OCI-LY1 (cell line): ENCODE results near the gene TBC1D8.

Source experiments
- H2AFZ ChIP-seq: fragments of 200-600 bp; sonication (generic), shearing (Covaris generic); 2 replicates; pipeline ENCODE4 v1.6.0; 2014; ENCODE audit warnings: antibody characterized with exemption, mild to moderate bottlenecking, low read length
- H3F3A ChIP-seq: fragments of 200-600 bp; sonication (generic), shearing (Covaris generic); 2 replicates; pipeline ENCODE4 v1.6.0; 2014; ENCODE audit warnings: mild to moderate bottlenecking, antibody characterized with exemption, low read length, moderate library complexity; ENCODE audit not compliant: insufficient read depth
- H3K27ac ChIP-seq: fragments of 200-600 bp; sonication (generic); 2 replicates; pipeline ENCODE4 v1.5.1; 2014; ENCODE audit warnings: low read length, mixed run types, mild to moderate bottlenecking, low read depth; ENCODE audit not compliant: poor library complexity, severe bottlenecking
- H3K27me3 ChIP-seq: fragments of 200-600 bp; sonication (generic); 2 replicates; pipeline ENCODE4 v1.6.0; 2014; ENCODE audit warnings: antibody characterized with exemption, mild to moderate bottlenecking, low read length, moderate library complexity; ENCODE audit not compliant: insufficient read depth
- H3K36me3 ChIP-seq: fragments of 200-600 bp; sonication (generic); 2 replicates; pipeline ENCODE4 v1.6.1; 2014; ENCODE audit warnings: mild to moderate bottlenecking, antibody characterized with exemption, low read length, moderate library complexity, mixed read lengths; ENCODE audit not compliant: insufficient read depth
- H3K4me1 ChIP-seq: fragments of 200-600 bp; sonication (generic); 2 replicates; pipeline ENCODE4 v1.5.1; 2014; ENCODE audit warnings: mild to moderate bottlenecking, low read length, moderate library complexity; ENCODE audit not compliant: insufficient read depth, severe bottlenecking
- H3K4me2 ChIP-seq: fragments of 200-600 bp; sonication (generic), shearing (Covaris generic); 2 replicates; pipeline ENCODE4 v1.6.1; 2014; ENCODE audit warnings: low read length
- H3K4me3 ChIP-seq: fragments of 200-600 bp; sonication (generic); 2 replicates; pipeline ENCODE4 v1.5.1; 2014; ENCODE audit warnings: low read length, low read depth, mild to moderate bottlenecking, mixed read lengths; ENCODE audit not compliant: poor library complexity, severe bottlenecking
- H3K79me2 ChIP-seq: fragments of 200-600 bp; shearing (Covaris generic); 2 replicates; pipeline ENCODE4 v1.6.1; 2016; ENCODE audit warnings: mixed run types, low read length, mixed read lengths; ENCODE audit not compliant: insufficient read depth
- H3K9ac ChIP-seq: fragments of 200-600 bp; sonication (generic), shearing (Covaris generic); 2 replicates; pipeline ENCODE4 v1.6.1; 2014; ENCODE audit warnings: mild to moderate bottlenecking, low read length, mixed read lengths
- H3K9me2 ChIP-seq: fragments of 200-600 bp; sonication (generic), shearing (Covaris generic); 2 replicates; pipeline ENCODE4 v1.6.1; 2014; ENCODE audit warnings: low read depth, mild to moderate bottlenecking, low read length, mixed read lengths
- H3K9me3 ChIP-seq: fragments of 200-600 bp; shearing (Covaris generic); 2 replicates; pipeline ENCODE4 v1.6.1; 2014; ENCODE audit warnings: low read length, mixed read lengths
- H4K20me1 ChIP-seq: fragments of 200-600 bp; sonication (generic), shearing (Covaris generic); 2 replicates; pipeline ENCODE4 v1.6.0; 2016; ENCODE audit warnings: mild to moderate bottlenecking, low read length; ENCODE audit not compliant: insufficient read depth
- CTCF ChIP-seq: fragments of 200-600 bp; sonication (generic), shearing (Covaris generic); IDR thresholded peaks from 2 replicates; pipeline ENCODE4 v1.5.1; 2017; ENCODE audit warnings: mild to moderate bottlenecking, antibody characterized with exemption, low read length, moderate library complexity, mixed read lengths
- EZH2 ChIP-seq: fragments of 200-600 bp; sonication (generic), shearing (Covaris generic); IDR thresholded peaks from 2 replicates; pipeline ENCODE4 v1.8.0; 2017; ENCODE audit warnings: borderline replicate concordance, mixed run types, mild to moderate bottlenecking, antibody characterized with exemption, low read length, moderate library complexity, mixed read lengths

The TBC1D8 gene

GRCh38 chr2:100981011-100981410, 170.2 kb downstream of the TBC1D8 start:
- TF ChIP-seq EZH2 (no peak), CTCF (no peak)
- no peaks in the 10 kb centered on the region for H3K9me3 ChIP-seq
- H3F3A ChIP-seq, result no peaks in the 10 kb centered on the region
- peak overlapping the region; percentile 23; the same call in 1 of the 2 replicates for H3K9ac ChIP-seq
- H3K4me3 ChIP-seq, result no peak overlapping the region
- peak overlapping the region; percentile 36 for H3K4me2 ChIP-seq
- H3K4me1 ChIP-seq, result peaks cover 76% of the 10 kb centered on the region
- no peaks in the 10 kb centered on the region for H4K20me1 ChIP-seq
- no peaks in the 10 kb centered on the region for H3K36me3 ChIP-seq
- H3K79me2 ChIP-seq, result no peaks in the 10 kb centered on the region
- H3K9me2 ChIP-seq, result no peaks in the 10 kb centered on the region
- peak overlapping the region; percentile 75 for H3K27ac ChIP-seq
- H2AFZ ChIP-seq, result no peak overlapping the region
- H3K27me3 ChIP-seq, result no peaks in the 10 kb centered on the region

- Histone ChIP-seq H3K9ac (no peak overlapping the region), H3K27ac (no peak overlapping the region), H3K79me2 (no peaks in the 10 kb centered on the region), H2AFZ (no peak overlapping the region), H3K4me3 (no peak overlapping the region), H3K9me3 (no peaks in the 10 kb centered on the region), H3K9me2 (no peaks in the 10 kb centered on the region), H3F3A (no peaks in the 10 kb centered on the region), H4K20me1 (no peaks in the 10 kb centered on the region), H3K36me3 (no peaks in the 10 kb centered on the region), H3K4me2 (no peak overlapping the region), H3K4me1 (peaks cover 79% of the 10 kb centered on the region), H3K27me3 (no peaks in the 10 kb centered on the region)
- TF ChIP-seq EZH2 (no peak), CTCF (no peak)
Observed at GRCh38 chr2:100980046-100980445, 171.1 kb downstream of the TBC1D8 start.

GRCh38 chr2:100978582-100979191, 172.5 kb downstream of the TBC1D8 start:
- no peaks in the 10 kb centered on the region for H3F3A ChIP-seq
- peak overlapping the region; percentile 60 for H3K9ac ChIP-seq
- H2AFZ ChIP-seq, result no peak overlapping the region
- no peaks in the 10 kb centered on the region for H3K79me2 ChIP-seq
- TF ChIP-seq CTCF (no peak), EZH2 (no peak)
- H3K9me2 ChIP-seq, result no peaks in the 10 kb centered on the region
- peaks cover 74% of the 10 kb centered on the region for H3K4me1 ChIP-seq
- no peaks in the 10 kb centered on the region for H3K36me3 ChIP-seq
- no peaks in the 10 kb centered on the region for H4K20me1 ChIP-seq
- H3K4me3 ChIP-seq, result peak overlapping the region; percentile 53
- H3K9me3 ChIP-seq, result no peaks in the 10 kb centered on the region
- H3K27ac ChIP-seq, result peak overlapping the region; percentile 85
- H3K4me2 ChIP-seq, result peak overlapping the region; percentile 70
- H3K27me3 ChIP-seq, result no peaks in the 10 kb centered on the region
